Gastroesophageal sphincter (tissue), 3 donors: ENCODE data around the gene KLK8.

ENCODE experiments used
- EP300 ChIP-seq: sonication (generic); formaldehyde crosslinking; IDR thresholded peaks from one replicate; pipeline ENCODE4 v1.6.1; 2017; ENCODE audit warnings: antibody characterized with exemption, mild to moderate bottlenecking
- POLR2A ChIP-seq, 2 donors: fragments of 450-650 bp; IDR thresholded peaks; one replicate each; pipeline ENCODE4 v1.6.1; 2017; ENCODE audit warnings: antibody characterized with exemption in 2 of 2, mild to moderate bottlenecking in 2 of 2, moderate library complexity in 1 of 2
- POLR2AphosphoS5 ChIP-seq: sonication (generic); formaldehyde crosslinking; IDR thresholded peaks from one replicate; pipeline ENCODE4 v1.6.1; 2017; ENCODE audit warnings: antibody characterized with exemption
- TF ChIP-seq, protein P1 (sequence below), 4 experiments: fragments of 200-600 bp in 2 of 4; fragments of 450-650 bp in 2 of 4; sonication (generic) in 1 of 4; IDR thresholded peaks; one replicate each; pipeline ENCODE4 v1.5.1; 2017 to 2019; ENCODE audit warnings: antibody characterized with exemption in 4 of 4, mild to moderate bottlenecking in 2 of 4, moderate library complexity in 2 of 4

DNA sequence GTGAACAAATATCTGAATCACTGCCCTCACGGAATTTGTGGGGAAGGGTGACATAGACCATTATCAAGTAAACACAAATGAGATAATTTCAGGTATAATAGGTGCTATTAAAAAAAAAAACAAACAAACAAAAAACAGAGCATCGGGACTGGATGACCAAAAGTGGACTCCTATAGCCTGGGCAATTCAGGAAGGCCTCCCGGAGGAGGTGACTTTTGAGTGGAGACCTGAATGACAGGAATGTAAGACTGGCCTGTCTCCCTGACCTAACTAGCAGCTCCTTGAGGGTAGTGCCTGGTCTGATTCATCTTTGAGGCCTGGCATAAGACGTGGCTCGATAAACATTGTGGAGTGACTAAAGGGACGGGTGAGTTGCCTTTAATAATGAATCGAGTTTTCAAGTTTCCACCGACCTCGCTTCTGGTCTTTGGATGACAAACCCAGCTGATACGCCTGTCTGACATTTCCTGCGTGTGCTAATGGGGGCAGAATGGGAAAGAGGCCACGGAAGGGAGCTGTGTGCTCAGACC is 11.3 kb upstream of the KLK8 start:
- TF ChIP-seq POLR2A (IDR thresholded peaks at IDR 0.05) = no peak
- TF ChIP-seq POLR2AphosphoS5 = no peak
- TF ChIP-seq, protein P1, sequence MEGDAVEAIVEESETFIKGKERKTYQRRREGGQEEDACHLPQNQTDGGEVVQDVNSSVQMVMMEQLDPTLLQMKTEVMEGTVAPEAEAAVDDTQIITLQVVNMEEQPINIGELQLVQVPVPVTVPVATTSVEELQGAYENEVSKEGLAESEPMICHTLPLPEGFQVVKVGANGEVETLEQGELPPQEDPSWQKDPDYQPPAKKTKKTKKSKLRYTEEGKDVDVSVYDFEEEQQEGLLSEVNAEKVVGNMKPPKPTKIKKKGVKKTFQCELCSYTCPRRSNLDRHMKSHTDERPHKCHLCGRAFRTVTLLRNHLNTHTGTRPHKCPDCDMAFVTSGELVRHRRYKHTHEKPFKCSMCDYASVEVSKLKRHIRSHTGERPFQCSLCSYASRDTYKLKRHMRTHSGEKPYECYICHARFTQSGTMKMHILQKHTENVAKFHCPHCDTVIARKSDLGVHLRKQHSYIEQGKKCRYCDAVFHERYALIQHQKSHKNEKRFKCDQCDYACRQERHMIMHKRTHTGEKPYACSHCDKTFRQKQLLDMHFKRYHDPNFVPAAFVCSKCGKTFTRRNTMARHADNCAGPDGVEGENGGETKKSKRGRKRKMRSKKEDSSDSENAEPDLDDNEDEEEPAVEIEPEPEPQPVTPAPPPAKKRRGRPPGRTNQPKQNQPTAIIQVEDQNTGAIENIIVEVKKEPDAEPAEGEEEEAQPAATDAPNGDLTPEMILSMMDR (IDR thresholded peaks at IDR 0.05) = no peak
- no peak for TF ChIP-seq EP300
